B cell (primary cell): Measurements from ENCODE around the gene PADI3. TPM values are rescaled to one million over a fixed set of nuclear protein-coding genes. Genes with fewer than 3 reads are reported as not detected.

Source experiments
- ATAC-seq: fragments of 200-7000 bp; cut with Tn5 transposase; one replicate; pipeline ENCODE4 v1.10.0; 2021; ENCODE audit warnings: low read depth, mild to moderate bottlenecking, moderate number of reproducible peaks, moderate library complexity
- CTCF ChIA-PET: fragments of 350-600 bp; sonication (Branson Sonifier 250); formaldehyde crosslinking; loops from one replicate; lab custom pipeline; 2021; ENCODE audit warnings: antibody characterized with exemption, inconsistent platforms; lab: Charles Lee
- POLR2A ChIA-PET: fragments of 350-600 bp; sonication (Branson Sonifier 250); formaldehyde crosslinking; loops from one replicate; lab custom pipeline; 2021; ENCODE audit warnings: antibody characterized with exemption; lab: Charles Lee
- DNase-seq: peaks from one replicate; pipeline ENCODE4 v3.0.0; 2013
- H2AFZ ChIP-seq: 2 replicates; pipeline ENCODE4 v1.6.1; 2012; ENCODE audit warnings: mild to moderate bottlenecking, low read depth, low read length; ENCODE audit not compliant: insufficient read depth, poor library complexity, severe bottlenecking
- H3K27ac ChIP-seq, 2 donors: 1 replicate in 1 of 2; 2 replicates in 1 of 2; pipeline ENCODE4 v1.5.1; 2012 to 2013; ENCODE audit warnings: low read length in 2 of 2, mild to moderate bottlenecking in 2 of 2, moderate library complexity in 1 of 2
- H3K27me3 ChIP-seq, 4 experiments: fragments of 200-600 bp in 1 of 4; sonication (generic) in 1 of 4; replicated peaks in 1 of 4; 1 replicate in 2 of 4; 2 replicates in 2 of 4; pipeline versions ENCODE4 v1.6.1 to v1.7.0; 2013 to 2016; ENCODE audit warnings: low read length in 3 of 4, mild to moderate bottlenecking in 2 of 4, mixed read lengths in 1 of 4, moderate library complexity in 1 of 4; ENCODE audit not compliant: insufficient read depth in 4 of 4, control insufficient read depth in 3 of 4; ENCODE audit errors: control extremely low read depth in 1 of 4
- H3K36me3 ChIP-seq, 2 experiments: replicated peaks in 1 of 2; 1 replicate in 1 of 2; 2 replicates in 1 of 2; pipeline versions ENCODE4 v1.6.1 to v1.7.1; 2013; ENCODE audit warnings: low read length in 1 of 2; ENCODE audit not compliant: insufficient read depth in 2 of 2, control insufficient read depth in 1 of 2; ENCODE audit errors: control extremely low read depth in 1 of 2, extremely low read depth in 1 of 2
- H3K4me1 ChIP-seq, 2 donors: fragments of 200-600 bp in 1 of 2; sonication (generic) in 1 of 2; 1 replicate in 1 of 2; 2 replicates in 1 of 2; pipeline versions ENCODE4 v1.5.1 to v1.6.1; 2013 to 2017; ENCODE audit warnings: low read length in 2 of 2; ENCODE audit not compliant: control insufficient read depth in 2 of 2, insufficient read depth in 2 of 2
- H3K4me2 ChIP-seq: replicated peaks from 2 replicates; pipeline ENCODE3; 2012; ENCODE audit warnings: mild to moderate bottlenecking, low read depth, low read length; ENCODE audit not compliant: poor library complexity, severe bottlenecking
- H3K4me3 ChIP-seq, 5 experiments: fragments of 200-600 bp in 1 of 5; sonication (generic) in 1 of 5; 1 replicate in 3 of 5; 2 replicates in 2 of 5; pipeline versions ENCODE4 v1.5.1 to v1.7.0; 2011 to 2016; ENCODE audit warnings: low read length in 4 of 5, mild to moderate bottlenecking in 4 of 5, low read depth in 2 of 5, control low read depth in 1 of 5, moderate library complexity in 1 of 5; ENCODE audit not compliant: insufficient read depth in 1 of 5; ENCODE audit errors: control extremely low read depth in 1 of 5, extremely low read depth in 1 of 5
- H3K79me2 ChIP-seq: fragments of 200-600 bp; sonication (generic); one replicate; pipeline ENCODE4 v1.6.0; 2016; ENCODE audit warnings: low read length; ENCODE audit not compliant: control insufficient read depth, insufficient read depth
- H3K9ac ChIP-seq: fragments of 200-600 bp; sonication (generic); 2 replicates; pipeline ENCODE4 v1.6.1; 2017; ENCODE audit warnings: mild to moderate bottlenecking, low read length, moderate library complexity
- H3K9me3 ChIP-seq, 3 donors: one replicate each; pipeline versions ENCODE4 v1.6.1 to v1.7.1; 2013; ENCODE audit warnings: low read length in 2 of 3; ENCODE audit not compliant: control insufficient read depth in 2 of 3, insufficient read depth in 1 of 3; ENCODE audit errors: control extremely low read depth in 1 of 3
- H4K20me1 ChIP-seq: 2 replicates; pipeline ENCODE4 v1.6.0; 2012; ENCODE audit warnings: mild to moderate bottlenecking, low read length; ENCODE audit not compliant: insufficient read depth, control insufficient read depth, poor library complexity, severe bottlenecking
- H3K27ac Mint-ChIP-seq: one replicate; pipeline ENCODE4 v1.8.0; 2021; ENCODE audit warnings: mixed read lengths
- H3K27me3 Mint-ChIP-seq: one replicate; pipeline ENCODE4 v1.8.0; 2021; ENCODE audit warnings: mixed read lengths
- H3K4me1 Mint-ChIP-seq: one replicate; pipeline ENCODE4 v1.8.0; 2021; ENCODE audit warnings: mixed read lengths
- H3K4me3 Mint-ChIP-seq: one replicate; pipeline ENCODE4 v1.8.0; 2021; ENCODE audit warnings: mixed read lengths
- H3K9me3 Mint-ChIP-seq: one replicate; pipeline ENCODE4 v1.8.0; 2022; ENCODE audit warnings: mixed read lengths; ENCODE audit not compliant: insufficient read depth
- CTCF ChIP-seq: fragments of 200-600 bp; IDR thresholded peaks from one replicate; pipeline ENCODE4 v1.8.0; 2022; ENCODE audit warnings: antibody characterized with exemption, mild to moderate bottlenecking
- EZH2 ChIP-seq: IDR thresholded peaks from 2 replicates; pipeline ENCODE4 v1.6.1; 2012; ENCODE audit warnings: borderline replicate concordance, low read depth, mild to moderate bottlenecking, moderate library complexity, low read length; ENCODE audit not compliant: insufficient read depth, poor library complexity, severe bottlenecking
- WGBS: methylation state at CpG from one replicate; pipeline ENCODE4 v1.1.5; 2013; ENCODE audit warnings: missing lambda C conversion rate; ENCODE audit not compliant: insufficient coverage; 5-methylcytosine and 5-hydroxymethylcytosine counted together
- intact Hi-C: fragments of 100-400 bp; cut with micrococcal nuclease; formaldehyde crosslinking; loops from one replicate; pipeline ENCODE4 v1.10.0; 2022
- polyA plus RNA-seq: library from polyadenylated mRNA; depleted of rRNA; stranded (reverse); fragments of >200 nt; gene quantifications from 2 replicates; pipeline ENCODE4 v1.2.3, GENCODE V29; 2012
- total RNA-seq, 2 donors: library from RNA; stranded (reverse); fragments of 120-200 nt in 1 of 2; gene quantifications; 1 replicate in 1 of 2; 2 replicates in 1 of 2; pipeline versions ENCODE4 v1.2.3 to v1.2.4, GENCODE V29; 2013 to 2022

PADI3 gene
- total and polyA plus RNA-seq, 2 donors (not counting 1 experiment from before 2014, with no cell fraction given): not detected

- Histone ChIP-seq H4K20me1 (no peaks in the 10 kb centered on the region), H3K4me1 (no peaks in the 10 kb centered on the region), H3K36me3 (no peaks in the 10 kb centered on the region), H3K9me3 (no peaks in the 10 kb centered on the region), H3K79me2 (no peaks in the 10 kb centered on the region), H3K27me3 (no peaks in the 10 kb centered on the region), H3K9ac (no peak overlapping the region), H3K4me3 (no peak overlapping the region), H2AFZ (no peak overlapping the region), H3K27ac (no peak overlapping the region), H3K4me2 (no peak overlapping the region)
- H3K27me3 Mint-ChIP-seq: peaks cover 12% of the 10 kb centered on the region
- intact Hi-C loops: no loop called here
- no peak for DNase-seq
- no peak overlapping the region for H3K27ac Mint-ChIP-seq
- no peak for ATAC-seq
- TF ChIP-seq EZH2 (no peak), CTCF (no peak)
- POLR2A ChIA-PET: no interaction called here
- H3K4me1 Mint-ChIP-seq: no peaks in the 10 kb centered on the region
- CTCF ChIA-PET: no interaction called here
- H3K9me3 Mint-ChIP-seq: no peaks in the 10 kb centered on the region
- 81% methylated on average over 6 of the region's 9 CpGs for WGBS
- no peak overlapping the region for H3K4me3 Mint-ChIP-seq
Observed at GRCh38 chr1:17316704-17317103, 67.8 kb downstream of the PADI3 start.

- CTCF ChIA-PET: no interaction called here
- no peak overlapping the region for H3K4me3 Mint-ChIP-seq
- 100% methylated on average over 4 of the region's 6 CpGs for WGBS
- no peak overlapping the region for H3K27ac Mint-ChIP-seq
- no peak overlapping the region for H2AFZ ChIP-seq
- H3K27ac ChIP-seq: no peak overlapping the region
- no peaks in the 10 kb centered on the region for H4K20me1 ChIP-seq
- no peak overlapping the region for H3K4me3 ChIP-seq
- H3K27me3 Mint-ChIP-seq: peaks cover 7% of the 10 kb centered on the region
- no peaks in the 10 kb centered on the region for H3K27me3 ChIP-seq
- no peaks in the 10 kb centered on the region for H3K4me1 ChIP-seq
- intact Hi-C loops: no loop called here
- no peaks in the 10 kb centered on the region for H3K36me3 ChIP-seq
- no peaks in the 10 kb centered on the region for H3K79me2 ChIP-seq
- no peaks in the 10 kb centered on the region for H3K4me1 Mint-ChIP-seq
- H3K4me2 ChIP-seq: no peak overlapping the region
- TF ChIP-seq CTCF (no peak), EZH2 (no peak)
- H3K9me3 ChIP-seq: peaks cover 0 to under 1% (median 0%) of the 10 kb centered on the region in 3 donors
- H3K9me3 Mint-ChIP-seq: peaks cover 4% of the 10 kb centered on the region
- POLR2A ChIA-PET: no interaction called here
- no peak for DNase-seq
- H3K9ac ChIP-seq: no peak overlapping the region
- ATAC-seq: no peak
Observed at GRCh38 chr1:17318262-17318661, 69.4 kb downstream of the PADI3 start.
